Hepatocyte (in vitro differentiated cells): Measurements from ENCODE around the gene OCRL.

ENCODE experiments used
- CTCF ChIP-seq: fragments of 200-600 bp; sonication (generic); IDR thresholded peaks from 2 replicates; pipeline ENCODE4 v1.5.1; 2016; ENCODE audit warnings: antibody characterized with exemption, mild to moderate bottlenecking; ENCODE audit not compliant: poor library complexity
- EZH2 ChIP-seq: fragments of 200-600 bp; sonication (generic); IDR thresholded peaks from 2 replicates; pipeline ENCODE4 v1.6.1; 2016; ENCODE audit warnings: antibody characterized with exemption, mild to moderate bottlenecking, borderline replicate concordance

GRCh38 chrX:129520151-129520550, 19.9 kb upstream of the OCRL start:
- TF ChIP-seq CTCF (no peak), EZH2 (no peak)
